ENCODE results near the gene PANX2. TPM values are rescaled to one million over a fixed set of nuclear protein-coding genes. Genes with fewer than 3 reads are reported as not detected.

The PANX2 gene
- total and polyA plus RNA-seq, 8 donors, result 0.25 to 1.8 (median 1.1) TPM; not detected in 3

DNA sequence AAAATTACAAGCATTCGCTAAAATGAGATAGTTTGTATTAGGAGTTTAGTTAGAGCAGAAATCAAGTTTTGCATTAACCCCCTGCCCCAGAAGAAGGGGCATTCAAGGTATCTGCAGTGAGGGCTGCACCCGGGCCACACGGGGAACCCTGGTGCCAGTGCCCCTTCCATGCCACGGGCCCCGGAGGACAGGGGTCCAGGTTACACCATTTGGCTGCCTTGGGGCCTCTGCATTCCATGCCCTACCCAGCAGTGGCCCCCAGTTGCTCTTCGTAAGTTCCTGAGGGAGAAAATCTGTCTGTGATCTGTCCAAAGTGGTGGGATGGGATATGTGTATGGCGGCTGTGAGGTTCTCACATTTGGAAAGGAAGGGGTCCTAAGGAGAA, 16.8 kb upstream of the PANX2 start:
- H3K27me3 ChIP-seq, result peaks cover 0 to 9% (median 0%) of the 10 kb centered on the region in 3 donors
- intact Hi-C loops (cut with DNase I; ENCODE audit: low total_unique reads), result loop anchor here (5.0 kb wide), 1 partner anchor 59 kb away; no protein-coding TSS in a partner anchor
- no peaks in the 10 kb centered on the region for H3K36me3 ChIP-seq
- no peak for DNase-seq
- no peak overlapping the region for H3K27ac ChIP-seq
- peaks cover 0 to 2% (median 0%) of the 10 kb centered on the region in 4 donors for H3K4me1 ChIP-seq
- WGBS, 5 donors, result 85 to 89% (median 87%) methylated on average over 7 of the region's 7 CpGs
- TF ChIP-seq EP300 (IDR thresholded peaks at IDR 0.05), result no peak
- TF ChIP-seq POLR2AphosphoS5 (IDR thresholded peaks at IDR 0.05), result no peak
- TF ChIP-seq POLR2A (IDR thresholded peaks at IDR 0.05), result no peak
- TF ChIP-seq, protein P1, sequence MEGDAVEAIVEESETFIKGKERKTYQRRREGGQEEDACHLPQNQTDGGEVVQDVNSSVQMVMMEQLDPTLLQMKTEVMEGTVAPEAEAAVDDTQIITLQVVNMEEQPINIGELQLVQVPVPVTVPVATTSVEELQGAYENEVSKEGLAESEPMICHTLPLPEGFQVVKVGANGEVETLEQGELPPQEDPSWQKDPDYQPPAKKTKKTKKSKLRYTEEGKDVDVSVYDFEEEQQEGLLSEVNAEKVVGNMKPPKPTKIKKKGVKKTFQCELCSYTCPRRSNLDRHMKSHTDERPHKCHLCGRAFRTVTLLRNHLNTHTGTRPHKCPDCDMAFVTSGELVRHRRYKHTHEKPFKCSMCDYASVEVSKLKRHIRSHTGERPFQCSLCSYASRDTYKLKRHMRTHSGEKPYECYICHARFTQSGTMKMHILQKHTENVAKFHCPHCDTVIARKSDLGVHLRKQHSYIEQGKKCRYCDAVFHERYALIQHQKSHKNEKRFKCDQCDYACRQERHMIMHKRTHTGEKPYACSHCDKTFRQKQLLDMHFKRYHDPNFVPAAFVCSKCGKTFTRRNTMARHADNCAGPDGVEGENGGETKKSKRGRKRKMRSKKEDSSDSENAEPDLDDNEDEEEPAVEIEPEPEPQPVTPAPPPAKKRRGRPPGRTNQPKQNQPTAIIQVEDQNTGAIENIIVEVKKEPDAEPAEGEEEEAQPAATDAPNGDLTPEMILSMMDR (IDR thresholded peaks at IDR 0.05), result no peak
- no peak overlapping the region for H3K4me3 ChIP-seq
- no peaks in the 10 kb centered on the region for H3K9me3 ChIP-seq

DNA sequence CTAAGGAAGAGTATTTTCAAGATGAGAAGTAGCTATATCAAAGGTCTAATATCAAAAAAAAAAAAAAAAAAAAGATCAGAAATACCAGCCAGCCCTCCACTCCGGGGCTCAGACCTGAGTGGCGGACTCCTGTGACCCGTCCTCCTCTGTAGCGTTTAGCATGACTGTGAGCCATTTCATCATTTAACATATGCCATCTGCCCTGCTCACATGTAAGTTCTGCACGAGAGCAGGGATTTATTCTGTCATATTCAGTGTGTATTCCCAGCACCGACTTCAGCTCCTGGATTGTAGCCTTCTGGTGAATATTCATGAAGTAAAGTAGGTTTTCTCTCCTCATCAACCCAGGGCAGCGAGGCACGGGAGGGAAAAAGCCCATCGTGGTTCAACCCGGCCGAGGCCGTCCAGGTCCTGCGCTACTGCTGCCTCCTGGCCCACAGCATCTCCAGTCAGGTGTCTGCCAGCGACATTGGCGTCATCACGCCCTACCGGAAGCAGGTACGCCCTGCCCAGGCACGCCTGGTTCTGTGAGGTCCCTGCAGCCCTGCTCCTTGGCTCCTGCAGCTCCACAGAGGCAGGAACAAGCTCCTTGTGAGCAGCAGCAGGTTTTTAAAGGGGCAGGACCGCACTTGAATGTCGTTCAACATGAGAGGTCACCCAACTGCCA, 12.7 kb upstream of the PANX2 start:
- Histone ChIP-seq H3K4me1 (no peaks in the 10 kb centered on the region), H3K9me3 (no peaks in the 10 kb centered on the region), H3K27ac (peak overlapping the region in 1 of 5 donors; percentile 9), H3K27me3 (peaks cover 0 to 36% (median 0%) of the 10 kb centered on the region in 3 donors), H3K36me3 (no peaks in the 10 kb centered on the region), H3K4me3 (no peak overlapping the region)
- intact Hi-C loops (cut with DNase I; ENCODE audit: low total_unique reads), result no loop called here
- 43 to 64% (median 58%) methylated on average over 17 to 21 of the region's 21 CpGs for WGBS, 5 donors
- peak in 2 of 3 donors; percentile 61 to 67 for TF ChIP-seq POLR2AphosphoS5 (IDR thresholded peaks at IDR 0.05)
- no peak for TF ChIP-seq POLR2A (IDR thresholded peaks at IDR 0.05)
- DNase-seq, result peak; percentile 65 to 85

DNA sequence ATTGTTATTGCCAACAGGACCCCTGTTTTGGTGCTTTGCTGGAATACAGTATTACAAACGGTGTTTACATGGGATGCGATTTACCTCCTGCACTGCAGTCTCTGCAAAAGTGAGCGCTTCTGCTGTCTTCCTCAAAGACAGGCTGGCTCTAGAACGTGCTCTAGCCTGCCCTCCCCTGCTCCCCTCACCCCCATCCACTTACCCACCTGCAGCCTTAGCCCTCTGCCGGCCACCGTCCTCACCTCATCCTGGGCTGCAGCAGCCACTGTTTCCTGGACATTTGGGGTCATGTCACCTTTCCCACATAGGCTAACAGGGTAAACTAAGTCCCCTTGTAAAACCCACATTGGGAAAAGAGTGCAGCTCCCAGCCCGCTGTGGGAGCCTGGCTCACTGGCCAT, 9.6 kb upstream of the PANX2 start:
- intact Hi-C loops (cut with DNase I; ENCODE audit: low total_unique reads), result no loop called here
- H3K27me3 ChIP-seq, result peaks cover 0 to 50% (median 0%) of the 10 kb centered on the region in 3 donors
- no peaks in the 10 kb centered on the region for H3K36me3 ChIP-seq
- no peaks in the 10 kb centered on the region for H3K4me1 ChIP-seq
- WGBS, 5 donors, result 85 to 93% (median 86%) methylated on average over 6 to 7 of the region's 7 CpGs
- H3K4me3 ChIP-seq, result no peak overlapping the region
- no peak for DNase-seq
- TF ChIP-seq, protein P1 (IDR thresholded peaks at IDR 0.05), result no peak
- no peak for TF ChIP-seq POLR2A (IDR thresholded peaks at IDR 0.05)
- TF ChIP-seq EP300 (IDR thresholded peaks at IDR 0.05), result no peak
- no peak for TF ChIP-seq POLR2AphosphoS5 (IDR thresholded peaks at IDR 0.05)
- H3K9me3 ChIP-seq, result no peaks in the 10 kb centered on the region
- no peak overlapping the region for H3K27ac ChIP-seq

DNA sequence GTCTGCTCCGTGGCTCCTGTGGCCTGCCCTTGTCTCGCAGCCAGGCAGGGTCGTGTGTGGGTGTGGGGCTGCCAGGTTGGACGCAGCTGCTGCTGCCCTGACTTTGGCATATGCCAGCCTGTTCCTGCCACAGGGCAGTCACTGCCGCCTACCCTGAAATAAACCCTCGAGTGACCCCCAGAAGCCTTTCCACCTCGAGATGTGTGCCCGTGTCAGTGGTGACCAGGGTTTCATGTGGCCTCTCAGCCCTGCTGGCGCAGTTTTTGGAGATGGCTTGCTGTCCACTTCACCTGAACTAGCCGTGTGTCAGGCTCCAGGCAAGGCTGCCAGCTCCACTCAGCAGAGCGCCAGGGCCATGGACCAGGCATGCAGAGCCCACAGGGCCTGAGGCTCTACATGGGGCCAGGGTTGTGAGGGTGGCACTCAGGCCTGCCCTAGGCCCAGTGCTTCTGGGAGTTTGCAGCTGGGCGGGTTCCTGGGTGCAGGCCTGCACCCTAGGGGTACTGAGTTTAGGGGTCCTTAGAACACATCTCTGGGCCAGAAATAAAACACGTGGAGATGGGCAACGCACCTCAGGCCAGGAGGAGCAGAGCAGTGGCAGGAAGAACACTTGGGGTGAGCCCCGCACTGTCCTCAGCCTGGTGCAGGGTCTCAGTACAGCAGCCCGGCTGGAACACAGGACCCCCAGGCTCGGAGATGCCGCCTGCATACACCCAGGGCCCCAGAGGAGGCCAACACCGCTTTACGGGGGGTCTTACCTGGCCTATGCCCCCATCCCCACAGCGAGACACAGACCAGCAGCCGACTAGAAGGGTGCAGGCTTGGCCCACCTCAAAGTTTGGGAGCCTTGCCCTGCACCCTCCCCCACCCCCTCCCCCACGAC, 8.8 kb upstream of the PANX2 start:
- DNase-seq, result no peak
- H3K4me1 ChIP-seq, result no peaks in the 10 kb centered on the region
- H3K27ac ChIP-seq, result no peak overlapping the region
- peaks cover 0 to 50% (median 0%) of the 10 kb centered on the region in 3 donors for H3K27me3 ChIP-seq
- H3K4me3 ChIP-seq, result no peak overlapping the region
- H3K36me3 ChIP-seq, result no peaks in the 10 kb centered on the region
- WGBS, 5 donors, result 82 to 100% (median 86%) methylated on average over 5 to 23 of the region's 23 CpGs
- no peaks in the 10 kb centered on the region for H3K9me3 ChIP-seq
- intact Hi-C loops (cut with DNase I; ENCODE audit: low total_unique reads), result no loop called here
- TF ChIP-seq, protein P1 (IDR thresholded peaks at IDR 0.05), result no peak
- TF ChIP-seq POLR2AphosphoS5 (IDR thresholded peaks at IDR 0.05), result no peak
- no peak for TF ChIP-seq EP300 (IDR thresholded peaks at IDR 0.05)
